Measurements from ENCODE around the gene KCNJ6.
A peak's percentile ranks its signal among the peaks of the same experiment; 100 is the strongest.
"Not testable (repeated sequence)": the region's sequence is repeated elsewhere in the genome, so short reads cannot be mapped to it uniquely, and the experiment has no call there.

KCNJ6 gene

GRCh38 chr21:37592496-37592895 lies 323.8 kb downstream of the KCNJ6 start:
- no peak for DNase-seq

- DNase-seq: not testable (repeated sequence)
These were observed 324.3 kb downstream of the KCNJ6 start for GRCh38 chr21:37591994-37592393.

- DNase-seq: not testable (repeated sequence)
These were observed 325.4 kb downstream of the KCNJ6 start for GRCh38 chr21:37590836-37591235.

GRCh38 chr21:37588644-37589043 lies 327.6 kb downstream of the KCNJ6 start:
- not testable (repeated sequence) for DNase-seq

- no peak for DNase-seq
These were observed 328.6 kb downstream of the KCNJ6 start for GRCh38 chr21:37587635-37588177.

- DNase-seq: no peak
These were observed 329.1 kb downstream of the KCNJ6 start for GRCh38 chr21:37587203-37587602.

GRCh38 chr21:37582590-37582989 lies 333.7 kb downstream of the KCNJ6 start:
- DNase-seq: peak; percentile 62

- no peak for DNase-seq
These were observed 335.6 kb downstream of the KCNJ6 start for GRCh38 chr21:37580666-37581065.

GRCh38 chr21:37579356-37579755 lies 336.9 kb downstream of the KCNJ6 start:
- no peak for DNase-seq

- no peak for DNase-seq
These were observed 337.7 kb downstream of the KCNJ6 start for GRCh38 chr21:37578471-37579126.

- DNase-seq: not testable (repeated sequence)
These were observed 339.3 kb downstream of the KCNJ6 start for GRCh38 chr21:37576929-37577328.

- no peak for DNase-seq
These were observed 340.7 kb downstream of the KCNJ6 start for GRCh38 chr21:37575580-37575979.

GRCh38 chr21:37574751-37575150 lies 341.5 kb downstream of the KCNJ6 start:
- DNase-seq: no peak

- DNase-seq: no peak
These were observed 341.9 kb downstream of the KCNJ6 start for GRCh38 chr21:37574316-37574715.

- no peak for DNase-seq
These were observed 344.8 kb downstream of the KCNJ6 start for GRCh38 chr21:37571442-37571841.

- no peak for DNase-seq
These were observed 347.3 kb downstream of the KCNJ6 start for GRCh38 chr21:37568916-37569315.

GRCh38 chr21:37568415-37568814 lies 347.8 kb downstream of the KCNJ6 start:
- no peak for DNase-seq

- no peak for DNase-seq
These were observed 349.3 kb downstream of the KCNJ6 start for GRCh38 chr21:37566790-37567615.

GRCh38 chr21:37565530-37566223 lies 350.6 kb downstream of the KCNJ6 start:
- DNase-seq: peak; percentile 12

- DNase-seq: peak; percentile 95
These were observed 351.2 kb downstream of the KCNJ6 start for GRCh38 chr21:37564924-37565529.

GRCh38 chr21:37564341-37564923 lies 351.8 kb downstream of the KCNJ6 start:
- DNase-seq: peak; percentile 93

- DNase-seq: peak; percentile 98
These were observed 352.5 kb downstream of the KCNJ6 start for GRCh38 chr21:37563641-37564340.
